K562 (cell line): Measurements from ENCODE around the gene DOLPP1. TPM values are rescaled to one million over a fixed set of nuclear protein-coding genes. Genes with fewer than 3 reads are reported as not detected.
A peak's percentile ranks its signal among the peaks of the same experiment; 100 is the strongest.

ENCODE experiments used
- ATF3 ChIP-seq, 2 experiments: fragments of 450-650 bp in 1 of 2; sonication (generic) in 1 of 2; formaldehyde crosslinking in 1 of 2; IDR thresholded peaks in 1 of 2; conservative IDR thresholded peaks in 1 of 2; 2 replicates each; pipeline versions ENCODE4 v1.6.1 to v1.8.1; 2016 to 2023; ENCODE audit warnings: mild to moderate bottlenecking in 2 of 2, moderate library complexity in 2 of 2, inconsistent platforms in 1 of 2, missing genetic modification reagents in 1 of 2
- CREB3L1 ChIP-seq: fragments of 450-650 bp; IDR thresholded peaks from 2 replicates; pipeline ENCODE4 v1.6.1; 2014; ENCODE audit warnings: low read depth, mild to moderate bottlenecking, moderate library complexity, borderline replicate concordance
- DLX4 ChIP-seq: fragments of 250-450 bp; sonication (Bioruptor Pico); IDR thresholded peaks from 2 replicates; pipeline ENCODE4 v1.6.1; 2021; ENCODE audit warnings: mild to moderate bottlenecking
- DMBX1 ChIP-seq: fragments of 250-450 bp; sonication (Bioruptor Pico); IDR thresholded peaks from 2 replicates; pipeline ENCODE4 v1.8.0; 2022; ENCODE audit warnings: inconsistent platforms, mild to moderate bottlenecking, moderate library complexity, borderline replicate concordance
- HEY1 ChIP-seq: fragments of 250-450 bp; sonication (Bioruptor Pico); IDR thresholded peaks from 2 replicates; pipeline ENCODE4 v1.5.0; 2020; ENCODE audit warnings: mild to moderate bottlenecking, moderate library complexity, borderline replicate concordance
- HNRNPH1 ChIP-seq: fragments of 200-400 bp; formaldehyde crosslinking; optimal IDR thresholded peaks from 2 replicates; pipeline ENCODE3; 2017; ENCODE audit warnings: low read depth, mild to moderate bottlenecking, low read length, moderate library complexity
- HNRNPLL ChIP-seq: fragments of 200-400 bp; formaldehyde crosslinking; IDR thresholded peaks from 2 replicates; pipeline ENCODE4 v1.6.1; 2017; ENCODE audit warnings: low read length, low read depth, mild to moderate bottlenecking; ENCODE audit not compliant: poor library complexity, severe bottlenecking
- IFI16 ChIP-seq: fragments of 250-450 bp; sonication (Bioruptor Pico); IDR thresholded peaks from 2 replicates; pipeline ENCODE4 v2.1.2; 2022; ENCODE audit warnings: mild to moderate bottlenecking, inconsistent platforms
- JUN ChIP-seq, 2 experiments: sonication (generic) in 1 of 2; formaldehyde crosslinking in 1 of 2; IDR thresholded peaks; 2 replicates each; pipeline versions ENCODE4 v1.6.1 to v1.8.0; 2012 to 2022; ENCODE audit warnings: borderline replicate concordance in 2 of 2, mild to moderate bottlenecking in 2 of 2, improper control_type of control experiment in 1 of 2, low read depth in 1 of 2, low read length in 1 of 2, missing genetic modification reagents in 1 of 2
- KDM1A ChIP-seq, 2 experiments: fragments of 450-650 bp; IDR thresholded peaks; 2 replicates each; pipeline ENCODE4 v1.6.1; 2016; ENCODE audit warnings: mild to moderate bottlenecking in 2 of 2
- PHF21A ChIP-seq: fragments of 450-650 bp; IDR thresholded peaks from 2 replicates; pipeline ENCODE4 v1.6.1; 2017; ENCODE audit warnings: low read depth, borderline replicate concordance
- POLR2B ChIP-seq: fragments of 450-650 bp; IDR thresholded peaks from 2 replicates; pipeline ENCODE4 v1.6.1; 2018; ENCODE audit warnings: low read depth; ENCODE audit not compliant: partially characterized antibody
- PTBP1 ChIP-seq: fragments of 200-400 bp; formaldehyde crosslinking; IDR thresholded peaks from 2 replicates; pipeline ENCODE4 v1.6.1; 2017; ENCODE audit warnings: low read depth, low read length
- RBBP5 ChIP-seq: fragments of 200-600 bp; sonication (generic); IDR thresholded peaks from 2 replicates; pipeline ENCODE4 v1.6.1; 2012; ENCODE audit warnings: borderline replicate concordance, mild to moderate bottlenecking, low read length, control low read depth, inconsistent platforms; ENCODE audit not compliant: insufficient read depth, poor library complexity, severe bottlenecking
- TAF15 ChIP-seq: fragments of 200-400 bp; formaldehyde crosslinking; IDR thresholded peaks from 2 replicates; pipeline ENCODE4 v1.6.1; 2017; ENCODE audit warnings: mild to moderate bottlenecking, low read depth, low read length, moderate library complexity
- TFAP4 ChIP-seq: sonication (generic); formaldehyde crosslinking; IDR thresholded peaks from 2 replicates; pipeline ENCODE4 v1.8.0; 2022; ENCODE audit warnings: missing genetic modification reagents, mild to moderate bottlenecking, moderate library complexity, borderline replicate concordance
- ZNF140 ChIP-seq: fragments of 250-450 bp; sonication (Bioruptor Pico); IDR thresholded peaks from 2 replicates; pipeline ENCODE4 v1.8.0; 2021; ENCODE audit warnings: moderate library complexity, mild to moderate bottlenecking, inconsistent platforms
- ZNF589 ChIP-seq: fragments of 200-800 bp; sonication (Bioruptor generic); IDR thresholded peaks from 2 replicates; pipeline ENCODE4 v1.6.1; 2016; ENCODE audit warnings: low read depth, missing genetic modification characterization, missing compliant biosample characterization
- ZNF655 ChIP-seq: fragments of 250-450 bp; sonication (Bioruptor Pico); IDR thresholded peaks from 2 replicates; pipeline ENCODE4 v1.5.0; 2021
- ZNF76 ChIP-seq: fragments of 250-450 bp; sonication (Bioruptor Pico); IDR thresholded peaks from 2 replicates; pipeline ENCODE4 v1.4.0; 2020; ENCODE audit warnings: mild to moderate bottlenecking, moderate library complexity, borderline replicate concordance
- polyA plus RNA-seq, 8 experiments: library from polyadenylated mRNA; depleted of rRNA in 4 of 8; stranded (reverse) in 5 of 8; unstranded in 3 of 8; fragments of >200 nt; fragmentation: Nextera tagmentation in 2 of 8; fragmentation: Illumina TruSeq in 1 of 8; extraction: Ambion mirVana in 2 of 8; extraction: Trizol in 1 of 8; gene quantifications; 2 replicates each; pipeline versions ENCODE4 v1.2.1 to v1.2.3, GENCODE V29; 2011 to 2014; ENCODE audit warnings: inconsistent platforms in 1 of 8, missing spikeins in 1 of 8
- total RNA-seq, 7 experiments: library from RNA; depleted of rRNA in 6 of 7; stranded (reverse); fragments of >200 nt in 6 of 7; fragmentation: Illumina TruSeq in 2 of 7; extraction: Trizol in 2 of 7; gene quantifications; 2 replicates each; pipeline versions ENCODE4 v1.2.1 to v1.2.3, GENCODE V29; 2011 to 2021; ENCODE audit warnings: low replicate concordance in 1 of 7

DOLPP1 gene
- total and polyA plus RNA-seq, 9 of the 15 experiments (the other 6 are each of a cell fraction or from before 2014, with no cell fraction given) = 3.0 to 39.8 (median 30.5) TPM

- peak; percentile 95 for TF ChIP-seq KDM1A (IDR thresholded peaks at IDR 0.05)
- no peak for TF ChIP-seq IFI16
- peak; percentile 53 for TF ChIP-seq RBBP5
- TF ChIP-seq TAF15 = no peak
- no peak; the same call in 1 of the 2 replicates for TF ChIP-seq HEY1 (CRISPR knock-in tag)
- no peak; the same call in none of the 2 replicates for TF ChIP-seq ZNF76 (CRISPR knock-in tag)
- peak; percentile 99 for TF ChIP-seq ZNF589 (CRISPR knock-in tag)
- TF ChIP-seq POLR2B = no peak
- peak; percentile 85 for TF ChIP-seq PHF21A
- no peak for TF ChIP-seq ZNF655
- 0 out of 2 replicates have a peak, but pooled peaks have one; percentile 76 for TF ChIP-seq PTBP1
- no peak for TF ChIP-seq HNRNPH1
- peak; percentile 52 for TF ChIP-seq ATF3 (IDR thresholded peaks at IDR 0.05)
- TF ChIP-seq ATF3 (CRISPR knock-in tag; conservative IDR thresholded peaks at IDR 0.05) = peak; percentile 38
- TF ChIP-seq JUN (IDR thresholded peaks at IDR 0.05; ENCODE audit: borderline replicate concordance, low read depth, low read length) = peak; percentile 74; the same call in 1 of the 2 replicates
- TF ChIP-seq JUN (CRISPR knock-in tag; IDR thresholded peaks at IDR 0.05; ENCODE audit: borderline replicate concordance) = 0 out of 2 replicates have a peak, but pooled peaks have one; percentile 80
- TF ChIP-seq ZNF140 (CRISPR knock-in tag) = no peak
- peak; percentile 99 for TF ChIP-seq TFAP4 (CRISPR knock-in tag)
- TF ChIP-seq DLX4 (CRISPR knock-in tag) = no peak
- peak; percentile 97 for TF ChIP-seq DMBX1 (CRISPR knock-in tag)
- no peak for TF ChIP-seq CREB3L1
- no peak for TF ChIP-seq HNRNPLL
These were observed 11.7 kb upstream of the DOLPP1 start (continued) for GRCh38 chr9:129068990-129069861.
